Skin of body (tissue), 2 donors: ENCODE measurements around the gene WDR18. TPM values are rescaled to one million over a fixed set of nuclear protein-coding genes. Genes with fewer than 3 reads are reported as not detected.

Source experiments
- DNase-seq: peaks from one replicate; lab custom pipeline; 2025; lab: John Stamatoyannopoulos, UW
- total RNA-seq: library from RNA; depleted of rRNA; stranded (reverse); fragments of >200 nt; gene quantifications from one replicate; pipeline ENCODE4 v1.2.3, GENCODE V29; 2014

The WDR18 gene
- total RNA-seq, 1 donor from 2014 or later, result 34.1 TPM

- DNase-seq, result no peak
Observed at GRCh38 chr19:964761-965694, 19.1 kb upstream of the WDR18 start.

GRCh38 chr19:966485-967088 lies 17.6 kb upstream of the WDR18 start:
- DNase-seq, result no peak

GRCh38 chr19:970695-971094 lies 13.4 kb upstream of the WDR18 start:
- DNase-seq, result no peak

GRCh38 chr19:971795-972194 lies 12.3 kb upstream of the WDR18 start:
- no peak for DNase-seq

GRCh38 chr19:972281-972680 lies 11.9 kb upstream of the WDR18 start:
- DNase-seq, result no peak

- no peak for DNase-seq
Observed at GRCh38 chr19:973726-974563, 10.2 kb upstream of the WDR18 start.

GRCh38 chr19:974564-975257 lies 9.4 kb upstream of the WDR18 start:
- DNase-seq, result no peak

- no peak for DNase-seq
Observed at GRCh38 chr19:976476-976875, 7.7 kb upstream of the WDR18 start.

- no peak for DNase-seq
Observed at GRCh38 chr19:977058-977464, 7.1 kb upstream of the WDR18 start.

- no peak for DNase-seq
Observed at GRCh38 chr19:979318-979741, 4.8 kb upstream of the WDR18 start.

GRCh38 chr19:980133-980998 lies 3.8 kb upstream of the WDR18 start:
- no peak for DNase-seq

GRCh38 chr19:982567-983170 lies 1.5 kb upstream of the WDR18 start:
- peak; percentile 30 for DNase-seq

GRCh38 chr19:986083-986482 lies 1.9 kb downstream of the WDR18 start:
- no peak for DNase-seq

GRCh38 chr19:988081-988480 lies 3.9 kb downstream of the WDR18 start:
- DNase-seq, result no peak

- DNase-seq, result no peak
Observed at GRCh38 chr19:988510-988909, 4.4 kb downstream of the WDR18 start.

- DNase-seq, result no peak
Observed at GRCh38 chr19:989381-990081, 5.4 kb downstream of the WDR18 start.

GRCh38 chr19:990119-990571 lies 6.0 kb downstream of the WDR18 start:
- no peak for DNase-seq

- no peak for DNase-seq
Observed at GRCh38 chr19:990746-991145, 6.6 kb downstream of the WDR18 start.
